HG02588 (cell line): Measurements from ENCODE around the gene THSD4.
"Not testable (repeated sequence)": the region's sequence is repeated elsewhere in the genome, so short reads cannot be mapped to it uniquely, and the experiment has no call there.

Source experiments
- ATAC-seq: cut with Tn5 transposase; IDR thresholded peaks from one replicate; pipeline ENCODE4 v1.9.1; 2021; ENCODE audit warnings: mild to moderate bottlenecking, moderate library complexity; ENCODE audit not compliant: unreplicated experiment

The THSD4 gene

DNA sequence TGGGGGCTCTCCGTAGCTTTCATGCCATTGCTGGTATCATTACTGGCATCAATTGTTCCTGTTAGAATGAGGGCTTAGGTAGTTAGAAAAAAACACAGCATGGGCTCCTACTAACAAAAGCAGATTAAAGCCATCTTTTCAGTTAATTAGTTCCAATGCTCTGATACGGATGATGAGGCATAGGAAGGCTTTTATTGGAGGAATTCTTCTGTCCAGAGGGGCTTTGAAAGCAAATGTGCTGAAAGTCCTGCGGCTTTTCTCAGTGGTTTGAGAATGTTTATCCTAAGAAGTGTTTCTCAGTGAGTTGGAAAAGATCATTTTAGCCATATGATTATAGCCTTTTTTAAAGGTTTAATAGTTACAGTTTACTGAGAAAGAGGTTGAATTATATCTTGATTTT lies 198.5 kb downstream of the THSD4 start:
- ATAC-seq = no peak

DNA sequence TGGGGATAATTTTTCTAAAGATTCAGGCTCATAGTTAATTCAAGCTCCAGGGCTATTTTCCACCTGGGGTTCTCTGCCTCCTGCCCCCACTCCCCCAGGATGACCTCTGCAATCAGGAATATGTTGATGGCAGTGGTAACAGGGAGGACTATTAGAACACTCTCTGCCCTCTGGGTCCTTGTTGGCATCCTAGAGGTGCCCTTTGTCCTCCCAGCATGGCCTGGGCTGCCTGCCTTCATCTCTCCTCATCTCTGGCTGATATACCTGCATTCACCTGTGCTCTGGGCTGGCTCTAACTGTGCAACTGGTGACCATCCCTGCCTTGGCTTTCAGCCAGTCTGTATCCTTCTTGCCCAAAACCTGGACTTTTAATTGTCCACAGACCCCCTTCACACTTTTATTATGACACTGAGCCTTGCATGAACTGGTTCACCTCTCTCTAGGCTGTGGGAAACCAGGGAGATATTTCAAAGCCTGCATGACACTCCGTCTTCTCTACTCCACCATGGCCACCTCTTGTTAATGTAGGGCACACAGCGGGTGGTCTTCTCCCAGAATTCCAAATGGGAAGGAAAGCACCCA lies 199.8 kb downstream of the THSD4 start:
- no peak for ATAC-seq

DNA sequence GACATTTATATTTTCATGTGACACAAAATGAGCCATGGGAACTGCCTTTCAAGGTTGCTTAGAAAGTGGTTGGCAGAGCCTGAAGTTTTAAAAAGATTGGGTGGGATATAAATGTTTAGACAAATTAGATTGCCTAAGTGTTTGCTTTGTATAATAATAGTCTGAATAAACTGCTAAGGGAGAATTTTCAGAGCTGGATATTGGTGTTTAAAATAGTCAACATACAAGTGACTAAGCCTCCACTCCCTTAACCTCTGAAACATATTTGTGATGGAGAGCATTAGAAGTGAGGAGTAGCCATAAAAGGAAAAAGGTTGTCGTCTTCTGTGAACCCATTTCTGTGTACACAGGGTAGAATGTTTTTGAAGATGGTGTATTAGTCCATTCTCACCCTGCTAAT lies 201.6 kb downstream of the THSD4 start:
- ATAC-seq = no peak

DNA sequence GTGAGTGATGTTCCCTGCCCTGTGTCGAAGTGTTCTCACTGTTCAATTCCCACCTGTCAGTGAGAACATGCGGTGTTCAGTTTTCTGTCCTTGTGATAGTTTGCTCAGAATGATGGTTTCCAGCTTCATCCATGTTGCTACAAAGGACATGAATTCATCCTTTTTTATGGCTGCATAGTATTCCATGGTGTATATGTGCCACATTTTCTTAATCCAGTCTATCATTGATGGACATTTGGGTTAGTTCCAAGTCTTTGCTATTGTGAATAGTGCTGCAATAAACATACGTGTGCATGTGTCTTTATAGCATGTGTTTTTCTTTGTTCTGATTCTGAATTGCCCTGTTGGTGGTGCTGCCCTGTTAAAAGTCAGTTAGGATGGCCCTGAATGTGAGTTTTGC lies 204.2 kb downstream of the THSD4 start:
- ATAC-seq = not testable (repeated sequence)

DNA sequence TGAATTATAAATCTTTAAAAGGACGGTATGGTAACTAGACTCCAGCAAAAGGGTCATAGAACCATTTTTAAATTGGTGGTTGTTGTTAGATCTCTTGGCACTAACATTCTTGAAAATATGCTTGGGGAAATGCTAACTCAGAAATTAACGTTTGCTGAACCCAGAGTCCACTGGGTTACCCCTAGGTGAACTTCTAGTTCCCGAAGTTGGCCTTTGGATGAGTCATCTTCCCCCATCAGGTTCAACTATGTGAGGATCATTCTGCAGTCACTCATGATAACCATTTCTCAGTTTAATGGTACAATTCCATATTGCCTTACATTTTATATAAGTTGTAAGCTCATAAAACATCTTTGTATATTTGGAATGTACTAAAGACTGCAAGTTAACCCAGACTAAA lies 204.7 kb downstream of the THSD4 start:
- no peak for ATAC-seq

DNA sequence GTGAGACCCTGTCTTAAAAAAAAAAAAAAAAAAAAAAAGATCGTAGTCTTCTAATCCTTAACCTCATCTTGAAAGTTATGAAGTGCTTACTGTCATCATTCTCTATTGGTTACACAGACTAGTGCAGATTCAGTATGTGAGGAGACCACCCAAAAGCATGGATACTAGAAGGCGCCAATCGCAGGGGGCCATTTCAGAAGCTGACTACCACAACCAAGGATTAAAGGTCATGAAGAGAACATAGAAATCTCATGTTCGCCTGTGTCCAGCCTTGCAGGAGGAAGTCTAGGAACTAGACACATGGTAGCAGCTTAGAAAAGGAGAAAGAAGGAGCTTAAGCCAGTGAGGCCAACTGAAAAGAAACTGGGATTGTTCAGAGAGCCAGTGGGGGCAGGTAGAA lies 207.8 kb downstream of the THSD4 start:
- ATAC-seq = no peak

DNA sequence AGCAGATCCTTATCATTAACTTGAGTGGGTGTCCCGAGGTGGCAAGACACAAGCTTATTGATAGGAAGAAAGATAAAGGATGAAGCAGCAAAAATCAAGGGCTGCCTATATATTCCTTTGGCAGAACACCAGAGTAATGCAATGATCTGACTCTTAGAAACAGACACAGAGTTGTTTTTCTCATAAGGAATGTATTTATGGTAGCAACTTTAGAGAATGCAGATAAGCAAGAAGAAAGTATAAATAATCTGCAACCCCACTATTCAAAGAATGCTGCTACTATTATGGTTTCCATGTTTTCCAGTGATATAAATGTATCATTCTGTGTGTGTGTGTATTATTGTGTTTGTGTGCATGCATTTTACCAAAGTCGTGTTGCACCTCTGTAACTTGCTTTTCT lies 208.3 kb downstream of the THSD4 start:
- ATAC-seq = no peak

DNA sequence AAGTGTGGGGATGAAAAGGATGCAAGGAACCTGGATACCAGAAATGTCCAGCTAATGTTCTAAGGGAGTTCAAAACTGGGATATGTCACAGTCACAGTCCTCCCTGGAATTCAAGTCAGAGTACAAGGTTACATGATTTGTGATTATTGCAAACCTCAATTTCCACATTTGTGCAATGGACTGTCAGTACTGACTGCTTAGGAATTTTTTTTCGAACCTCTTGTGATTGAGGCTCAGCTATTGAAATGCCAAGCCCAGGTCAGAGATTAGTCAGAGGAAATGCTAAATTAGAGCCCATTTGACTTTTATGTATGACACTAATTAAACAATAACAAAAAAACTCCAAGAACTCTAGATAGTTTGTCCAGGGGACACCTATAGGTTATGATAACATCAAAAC lies 210.2 kb downstream of the THSD4 start:
- ATAC-seq = no peak

DNA sequence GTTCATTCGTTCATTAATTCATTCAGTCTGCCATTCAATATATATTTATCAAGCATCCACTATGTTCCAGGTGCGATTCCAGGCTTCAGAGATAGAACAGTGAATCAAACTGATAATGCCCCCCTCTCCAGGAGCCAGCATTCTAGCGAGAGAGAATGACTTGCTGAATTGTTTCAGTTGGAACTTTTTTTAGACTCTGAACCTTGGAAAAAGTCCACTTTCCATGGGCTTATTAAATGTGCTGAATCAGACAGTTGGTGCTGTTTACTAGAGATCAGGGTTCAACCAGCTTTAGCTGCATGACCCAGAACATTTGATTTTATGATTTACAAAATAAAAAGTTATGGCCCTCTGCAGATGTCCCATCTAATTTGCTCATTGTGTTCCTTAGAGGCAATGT lies 213.2 kb downstream of the THSD4 start:
- no peak for ATAC-seq

DNA sequence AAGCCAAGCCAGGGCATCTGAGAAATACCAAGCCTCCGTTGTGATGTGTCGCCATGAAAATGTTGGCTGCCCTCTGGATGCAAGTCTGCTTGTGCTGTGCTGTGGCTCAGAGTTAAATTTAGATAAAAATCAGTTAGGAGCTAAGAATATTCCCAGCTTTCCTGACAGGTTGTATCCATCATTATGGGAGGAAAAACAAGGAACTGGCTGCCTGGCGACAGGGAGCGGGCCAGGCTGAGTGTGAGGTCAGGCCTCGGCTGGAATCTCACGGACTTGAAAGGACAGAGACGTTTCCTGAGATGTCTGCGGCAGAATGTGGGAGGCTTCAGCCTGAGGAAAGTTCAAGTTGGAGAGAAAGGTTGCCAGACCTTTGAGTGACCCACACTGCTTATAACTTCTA lies 213.8 kb downstream of the THSD4 start:
- ATAC-seq = no peak

DNA sequence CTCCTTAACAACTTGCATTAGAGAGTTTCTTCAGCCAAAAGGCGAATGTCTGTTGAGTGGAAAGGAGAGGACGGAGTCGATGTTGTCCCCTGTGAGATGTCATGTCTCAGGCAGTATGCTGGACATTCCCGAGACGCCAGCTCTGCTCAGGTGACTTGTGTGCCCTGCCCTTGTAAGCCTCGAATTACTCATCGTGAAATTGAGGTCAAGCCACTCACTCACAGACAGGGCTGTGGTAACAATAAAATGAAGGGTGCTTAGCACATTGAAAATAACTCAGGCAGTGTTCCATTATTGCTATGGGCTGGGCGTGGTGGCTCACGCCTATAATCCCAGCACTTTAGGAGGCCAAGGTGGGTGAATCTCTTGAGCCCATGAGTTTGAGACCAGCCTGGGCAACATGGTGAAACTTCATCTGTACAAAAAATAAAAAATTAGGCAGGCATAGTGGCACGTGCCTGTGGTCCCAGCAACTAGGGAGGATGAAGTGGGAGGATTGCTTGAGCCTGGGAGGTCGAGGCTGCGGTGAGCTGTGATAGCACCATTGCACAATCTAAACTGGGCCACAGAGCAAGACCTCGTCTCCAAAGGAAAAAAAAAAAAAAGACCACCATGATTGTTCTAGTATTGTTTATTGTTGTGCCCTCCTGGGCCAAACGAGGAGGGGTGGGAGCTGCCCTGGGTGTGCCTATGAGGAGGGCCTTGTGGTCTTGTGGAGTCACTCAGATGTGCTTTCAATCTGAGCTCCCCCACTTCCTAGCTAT lies 214.4 kb downstream of the THSD4 start:
- ATAC-seq = no peak

DNA sequence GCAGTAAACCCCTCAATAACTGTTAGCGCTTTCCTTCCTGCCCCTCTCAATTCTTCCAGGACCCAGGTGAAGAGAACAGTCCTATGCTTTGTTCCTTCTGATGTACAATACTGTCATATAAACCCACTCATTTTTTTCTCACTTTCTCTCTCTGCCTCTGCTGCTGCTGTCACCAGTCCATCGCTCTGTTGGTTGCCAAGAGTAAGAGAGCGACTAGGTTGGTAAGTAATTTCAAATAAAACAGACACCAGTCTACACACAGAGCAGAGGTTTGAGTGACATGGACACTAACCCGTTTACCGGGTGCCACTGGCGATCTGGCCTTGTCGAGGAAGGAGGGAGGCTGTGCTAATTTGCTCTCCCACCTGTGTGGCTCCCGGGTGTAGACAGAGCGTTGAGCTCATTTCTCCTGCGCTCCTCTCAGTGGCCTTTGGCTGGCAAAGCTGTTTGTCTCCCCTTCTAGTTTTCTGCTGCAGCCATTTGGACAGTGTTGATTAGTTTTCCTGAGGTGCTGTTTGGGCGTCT lies 215.4 kb downstream of the THSD4 start:
- ATAC-seq = no peak

DNA sequence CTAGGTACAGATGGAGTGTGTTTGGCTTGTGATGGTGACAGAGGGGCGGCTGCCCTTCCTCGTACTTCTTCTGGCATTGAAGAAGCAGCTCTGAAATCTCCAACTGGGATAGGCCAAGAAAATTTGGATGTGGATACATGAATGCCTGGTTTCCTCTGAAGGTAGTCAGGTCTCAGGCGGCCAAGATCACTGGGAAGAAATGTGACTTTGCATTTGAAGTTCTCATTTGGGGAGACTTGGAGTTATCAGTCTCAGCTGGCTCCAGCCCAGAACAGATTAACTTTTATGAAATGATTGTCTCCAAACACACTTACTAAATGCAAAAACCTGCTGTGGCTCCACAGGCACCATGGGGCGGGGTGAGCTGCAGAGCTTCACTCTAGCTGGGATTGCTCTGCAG lies 215.9 kb downstream of the THSD4 start:
- no peak for ATAC-seq

DNA sequence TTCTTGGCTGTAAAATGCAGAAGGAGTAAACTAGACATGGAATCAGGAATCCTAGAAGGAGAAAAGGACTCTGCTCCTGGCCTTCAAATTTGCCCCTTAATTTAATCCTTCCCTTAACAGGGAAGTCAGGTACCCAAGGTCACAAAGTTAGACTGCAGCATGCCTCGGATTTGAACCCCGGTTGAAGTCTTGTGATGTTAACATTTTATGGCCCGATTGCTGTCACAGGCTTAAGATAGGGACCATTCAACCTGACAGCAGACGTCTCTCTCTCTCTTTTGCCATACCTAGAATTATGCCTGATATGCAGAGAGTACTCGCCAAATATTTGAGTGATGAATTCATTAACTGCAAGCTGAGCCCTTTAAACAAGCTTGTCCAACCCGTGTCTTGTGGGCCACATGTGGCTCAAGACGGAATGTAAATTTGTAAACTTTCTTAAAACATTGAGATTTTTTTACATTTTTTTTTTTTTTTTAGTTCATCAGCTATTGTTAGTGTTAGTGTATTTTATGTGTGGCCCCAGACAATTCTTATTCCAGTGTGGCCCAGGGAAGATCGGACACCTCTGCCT lies 217.2 kb downstream of the THSD4 start:
- no peak for ATAC-seq

DNA sequence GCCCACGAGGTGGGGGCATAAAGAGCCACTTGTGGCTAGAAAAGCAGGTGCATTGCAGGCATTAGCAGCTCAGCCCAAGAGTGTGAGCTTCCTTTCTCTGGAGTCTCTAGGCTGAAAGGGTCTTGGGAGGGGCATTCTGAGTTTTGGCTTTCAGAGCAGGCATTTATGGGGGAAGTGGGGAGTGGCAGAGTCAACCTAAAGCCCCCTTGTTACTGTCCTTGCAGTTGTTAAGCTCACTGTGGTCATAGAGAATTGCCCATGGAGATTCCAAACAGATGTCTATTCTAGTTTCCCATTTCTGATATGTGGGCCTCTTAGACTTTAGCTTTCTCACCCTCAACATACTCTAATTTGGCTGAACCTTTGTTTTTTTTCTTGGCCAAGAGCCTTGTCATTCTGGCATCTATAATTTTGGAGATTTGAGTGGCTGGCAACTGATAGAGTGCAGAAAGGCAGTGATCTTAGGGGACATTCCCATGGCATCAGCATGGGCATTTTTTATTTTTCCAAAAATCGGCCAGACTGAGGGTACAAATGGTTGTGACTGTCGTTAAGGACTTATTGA lies 217.9 kb downstream of the THSD4 start:
- ATAC-seq = no peak

DNA sequence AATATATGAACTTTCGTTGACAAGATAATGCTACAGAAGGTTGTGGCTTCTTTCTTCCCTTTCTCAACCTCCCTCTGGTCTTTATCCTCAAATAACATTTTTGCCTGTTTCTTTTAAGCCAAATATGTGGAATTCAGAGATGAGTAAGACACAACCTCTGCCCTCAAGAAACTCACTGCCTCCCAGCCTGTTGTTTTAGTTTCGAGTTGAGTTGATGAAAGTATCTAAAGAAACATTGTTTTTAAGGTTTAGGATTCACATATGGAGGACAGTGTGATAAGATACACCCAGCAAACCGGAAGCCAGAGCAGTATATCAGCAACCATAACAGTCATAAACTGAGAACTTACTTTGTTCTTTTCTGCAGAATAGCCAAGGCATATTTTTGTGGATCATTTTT lies 218.6 kb downstream of the THSD4 start:
- no peak for ATAC-seq

DNA sequence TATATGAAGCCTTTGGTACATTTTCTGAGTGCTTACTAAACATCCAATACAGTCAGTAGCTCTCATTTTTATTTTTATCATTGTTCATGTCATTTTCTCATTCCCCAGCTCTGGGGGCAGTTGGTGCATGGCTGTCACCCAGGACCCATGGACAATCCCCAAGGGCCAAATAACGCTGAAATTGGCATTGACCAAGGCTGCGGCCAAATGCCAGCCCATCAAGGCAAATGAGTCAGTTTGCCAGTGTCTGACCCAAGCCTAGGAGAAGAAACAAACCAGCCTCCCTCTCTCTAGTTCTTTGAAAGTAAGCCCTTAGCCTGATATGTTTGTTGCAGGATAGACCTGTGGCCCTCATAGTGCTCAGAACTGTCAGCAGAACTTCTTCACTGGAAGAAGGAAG lies 219.2 kb downstream of the THSD4 start:
- no peak for ATAC-seq

DNA sequence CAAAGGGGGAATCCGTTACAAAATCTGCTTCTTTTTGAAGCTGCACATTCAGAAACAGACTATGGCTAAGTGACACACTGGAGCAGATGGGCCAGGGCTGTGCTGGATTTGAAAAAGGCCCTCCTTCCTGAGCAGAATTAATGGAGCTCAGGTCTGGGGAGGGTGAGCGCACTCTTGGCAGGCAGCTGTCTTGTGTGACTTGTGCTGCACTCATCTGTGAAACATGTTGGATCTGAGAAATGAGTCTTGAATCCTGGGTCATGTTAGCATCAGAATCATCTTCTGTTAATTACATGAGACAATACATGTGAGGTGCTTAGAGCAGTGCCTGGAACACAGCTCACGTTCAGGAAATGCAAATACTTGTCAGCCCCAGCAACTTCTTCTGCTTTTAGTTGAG lies 219.6 kb downstream of the THSD4 start:
- ATAC-seq = no peak

DNA sequence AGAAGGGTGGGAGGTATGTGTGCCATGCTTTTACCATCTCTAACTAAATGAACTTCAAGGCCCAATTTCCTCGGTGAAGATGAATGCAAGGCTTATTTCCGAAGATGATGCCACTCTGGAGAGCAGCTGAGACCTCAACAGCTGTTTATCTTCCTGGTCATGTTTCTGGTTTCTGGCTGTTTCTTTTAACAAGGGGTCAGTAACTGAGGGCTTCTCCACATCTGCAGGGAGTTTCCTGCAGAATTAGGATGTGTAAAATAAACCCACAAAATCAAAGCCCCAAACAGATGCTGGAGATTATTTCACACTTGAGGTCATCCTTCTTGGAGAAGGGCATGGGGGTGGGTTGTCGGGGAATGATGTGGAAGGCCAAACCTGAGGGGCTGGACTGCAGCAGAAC lies 220.3 kb downstream of the THSD4 start:
- no peak for ATAC-seq

DNA sequence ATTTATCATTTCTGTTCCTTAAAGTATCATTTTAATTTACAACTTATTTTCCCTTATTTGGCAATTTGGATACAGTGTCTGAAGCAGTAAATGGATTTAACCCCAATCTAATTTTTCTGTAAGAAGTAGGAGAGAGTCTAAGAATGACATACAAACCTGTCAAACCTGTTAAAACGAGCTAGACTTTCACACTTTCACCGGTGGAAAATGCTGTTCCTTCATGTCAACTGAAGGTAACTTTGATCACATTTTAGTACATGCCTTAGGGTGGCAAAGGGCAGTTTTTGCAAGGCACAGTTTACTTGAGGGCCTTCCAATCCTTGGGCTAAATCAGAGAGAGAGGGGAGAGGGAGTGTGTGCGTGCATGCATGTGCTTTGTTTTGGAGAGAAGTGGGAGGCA lies 221.4 kb downstream of the THSD4 start:
- no peak for ATAC-seq

DNA sequence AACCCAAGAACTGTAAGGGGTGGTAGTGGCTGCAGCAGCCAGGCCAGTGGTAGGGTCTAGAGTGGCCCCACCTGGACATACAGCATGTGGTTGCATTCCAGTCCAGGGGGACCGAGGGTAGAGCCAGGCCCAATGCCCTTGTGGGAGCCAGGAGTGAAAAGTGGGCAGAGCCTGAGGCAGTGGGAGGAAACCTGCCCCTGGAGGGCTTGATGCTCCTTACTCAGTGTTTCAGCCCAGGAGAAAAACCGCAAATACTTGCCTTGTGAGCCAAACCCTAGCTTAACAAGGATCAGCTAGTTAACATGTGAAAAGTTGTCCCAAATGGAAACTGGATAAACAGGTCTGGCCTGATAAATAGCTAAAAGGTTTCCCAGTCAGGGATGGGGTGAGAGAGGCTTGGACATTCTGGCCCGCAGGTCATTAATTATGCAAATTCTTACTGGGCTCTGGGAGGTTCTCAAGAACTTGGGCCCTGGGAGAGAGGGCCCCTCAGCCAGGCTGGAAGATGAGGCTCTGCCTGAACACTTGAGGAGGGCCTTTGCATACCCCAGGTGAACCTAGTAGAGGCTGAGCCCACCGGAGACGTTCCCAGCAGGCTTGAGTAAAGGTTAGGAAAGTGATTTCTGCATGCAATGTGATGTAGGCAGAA lies 222.1 kb downstream of the THSD4 start:
- ATAC-seq = no peak

DNA sequence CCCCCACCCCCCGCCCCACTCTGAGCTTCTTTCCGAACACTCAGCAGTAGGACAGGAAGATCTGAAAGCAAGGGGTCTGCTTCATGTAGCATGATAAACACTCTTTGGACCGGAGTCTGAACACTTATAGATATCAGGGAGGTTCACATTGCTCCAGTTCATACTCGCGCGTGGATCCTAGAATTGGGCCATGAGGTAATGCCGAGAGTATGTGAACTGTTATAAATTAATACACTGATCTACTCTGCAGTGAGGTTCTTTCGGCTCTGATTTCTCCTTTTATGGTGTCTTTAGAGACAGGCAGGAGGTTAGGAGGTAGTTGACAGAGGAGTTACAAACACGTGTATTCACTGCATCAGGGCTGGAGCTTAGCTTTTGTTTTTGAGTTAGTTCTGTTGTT lies 223.0 kb downstream of the THSD4 start:
- ATAC-seq = no peak
